SK-N-MC (cell line): ENCODE data around the gene NMB.
"Not testable (repeated sequence)": the region's sequence is repeated elsewhere in the genome, so short reads cannot be mapped to it uniquely, and the experiment has no call there.

Experiments
- DNase-seq: peaks from one replicate; pipeline ENCODE4 v3.0.0-alpha.2; 2011; ENCODE audit warnings: low read depth, low spot score
- H3K27ac ChIP-seq: fragments of 200-600 bp; sonication (generic); 2 replicates; pipeline ENCODE4 v1.5.1; 2016; ENCODE audit warnings: mixed run types
- H3K36me3 ChIP-seq: fragments of 200-600 bp; sonication (generic); 2 replicates; pipeline ENCODE4 v1.6.1; 2017; ENCODE audit warnings: antibody characterized with exemption, low read length, mixed read lengths; ENCODE audit not compliant: insufficient read depth
- H3K4me3 ChIP-seq: fragments of 200-600 bp; sonication (generic); 2 replicates; pipeline ENCODE4 v1.5.1; 2016
- H3K9ac ChIP-seq: fragments of 200-600 bp; sonication (generic); 2 replicates; pipeline ENCODE4 v1.8.0; 2017; ENCODE audit warnings: mixed run types, mixed read lengths; ENCODE audit not compliant: insufficient read length
- H3K9me3 ChIP-seq: fragments of 200-600 bp; sonication (generic); 2 replicates; pipeline ENCODE4 v1.6.1; 2017; ENCODE audit warnings: low read depth, mild to moderate bottlenecking, antibody characterized with exemption, low read length, moderate library complexity, mixed read lengths
- EZH2 ChIP-seq: fragments of 200-600 bp; sonication (generic); IDR thresholded peaks from one replicate; pipeline ENCODE4 v1.6.1; 2017; ENCODE audit warnings: antibody characterized with exemption
- FOXP2 ChIP-seq: optimal IDR thresholded peaks from 2 replicates; pipeline ENCODE3; 2011; ENCODE audit warnings: mild to moderate bottlenecking, moderate library complexity; ENCODE audit not compliant: insufficient read depth; ENCODE audit errors: extremely low read length, control extremely low read depth
- POLR2AphosphoS5 ChIP-seq: IDR thresholded peaks from 2 replicates; pipeline ENCODE4 v1.6.1; 2012; ENCODE audit warnings: mild to moderate bottlenecking, low read depth, low read length, borderline replicate concordance

NMB gene

GRCh38 chr15:84647726-84648125 is 10.3 kb downstream of the NMB start:
- DNase-seq: no peak
- Histone ChIP-seq H3K9ac (no peak overlapping the region), H3K9me3 (no peaks in the 10 kb centered on the region), H3K36me3 (peaks cover 80% of the 10 kb centered on the region), H3K4me3 (no peak overlapping the region), H3K27ac (no peak overlapping the region)
- TF ChIP-seq FOXP2 (no peak), EZH2 (no peak), POLR2AphosphoS5 (no peak)

- Histone ChIP-seq H3K27ac (no peak overlapping the region), H3K9ac (no peak overlapping the region), H3K9me3 (no peaks in the 10 kb centered on the region), H3K4me3 (no peak overlapping the region), H3K36me3 (peaks cover 76% of the 10 kb centered on the region)
- no peak for DNase-seq
- TF ChIP-seq FOXP2: no peak
- TF ChIP-seq EZH2: no peak
- TF ChIP-seq POLR2AphosphoS5: no peak
Measured at GRCh38 chr15:84645997-84646396, 12.0 kb downstream of the NMB start.

GRCh38 chr15:84645496-84645895 is 12.5 kb downstream of the NMB start:
- no peak for DNase-seq
- no peaks in the 10 kb centered on the region for H3K9me3 ChIP-seq
- H3K36me3 ChIP-seq: peaks cover 78% of the 10 kb centered on the region
- TF ChIP-seq EZH2 (no peak), POLR2AphosphoS5 (no peak), FOXP2 (no peak)
- H3K27ac ChIP-seq: no peak overlapping the region
- H3K9ac ChIP-seq: no peak overlapping the region
- H3K4me3 ChIP-seq: no peak overlapping the region

GRCh38 chr15:84643838-84644237 is 14.2 kb downstream of the NMB start:
- Histone ChIP-seq H3K9me3 (no peaks in the 10 kb centered on the region), H3K36me3 (peaks cover 83% of the 10 kb centered on the region), H3K9ac (no peak overlapping the region), H3K27ac (no peak overlapping the region), H3K4me3 (no peak overlapping the region)
- DNase-seq: no peak
- TF ChIP-seq POLR2AphosphoS5 (no peak), EZH2 (no peak), FOXP2 (no peak)

DNA sequence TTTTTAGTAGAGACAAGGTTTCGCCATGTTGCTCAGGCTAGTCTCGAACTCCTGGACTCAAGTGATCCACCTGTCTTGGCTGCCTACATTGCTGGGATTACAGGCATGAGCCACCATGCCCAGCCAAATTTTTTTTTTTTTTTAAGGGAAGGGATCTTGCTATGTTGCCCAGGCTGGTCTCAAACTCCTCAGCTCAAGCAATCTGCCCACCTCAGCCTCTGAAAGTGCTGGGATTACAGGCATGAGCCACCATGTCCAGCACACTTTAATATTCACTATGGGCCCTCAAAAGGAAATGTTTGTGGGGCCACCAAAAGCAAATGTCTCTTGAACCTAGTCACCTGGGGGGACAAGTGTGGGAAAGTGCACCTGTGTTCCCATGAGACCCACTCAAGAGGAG is 15.4 kb downstream of the NMB start:
- H3K9ac ChIP-seq, H3K27ac ChIP-seq, H3K9me3 ChIP-seq, H3K4me3 ChIP-seq, DNase-seq: not testable (repeated sequence)
- peaks cover 82% of the 10 kb centered on the region for H3K36me3 ChIP-seq

DNA sequence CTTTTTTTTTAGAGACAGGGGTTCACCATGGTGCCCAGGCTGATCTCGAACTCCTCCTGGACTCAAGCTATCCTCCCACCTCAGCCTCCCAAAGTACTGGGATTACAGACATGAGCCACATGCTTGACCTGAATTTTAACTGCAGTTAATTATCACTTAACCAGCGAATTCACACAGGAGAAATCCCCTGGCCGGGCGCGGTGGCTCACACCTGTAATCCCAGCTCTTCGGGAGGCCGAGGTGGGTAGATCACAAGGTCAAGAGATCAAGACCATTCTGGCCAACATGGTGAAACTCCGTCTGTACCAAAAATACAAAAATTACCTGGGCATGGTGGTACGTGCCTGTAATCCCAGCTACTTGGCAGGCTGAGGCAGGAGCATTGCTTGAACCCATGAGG is 16.1 kb downstream of the NMB start:
- H3K36me3 ChIP-seq: peaks cover 75% of the 10 kb centered on the region
- not testable (repeated sequence) for H3K4me3 ChIP-seq, H3K9me3 ChIP-seq, H3K27ac ChIP-seq, DNase-seq, H3K9ac ChIP-seq

GRCh38 chr15:84638103-84638502 is 19.9 kb downstream of the NMB start:
- Histone ChIP-seq H3K27ac (peak overlapping the region; percentile 95), H3K36me3 (peaks cover 47% of the 10 kb centered on the region), H3K9ac (peak overlapping the region; percentile 71), H3K9me3 (no peaks in the 10 kb centered on the region), H3K4me3 (no peak overlapping the region)
- TF ChIP-seq FOXP2: no peak
- no peak for DNase-seq

DNA sequence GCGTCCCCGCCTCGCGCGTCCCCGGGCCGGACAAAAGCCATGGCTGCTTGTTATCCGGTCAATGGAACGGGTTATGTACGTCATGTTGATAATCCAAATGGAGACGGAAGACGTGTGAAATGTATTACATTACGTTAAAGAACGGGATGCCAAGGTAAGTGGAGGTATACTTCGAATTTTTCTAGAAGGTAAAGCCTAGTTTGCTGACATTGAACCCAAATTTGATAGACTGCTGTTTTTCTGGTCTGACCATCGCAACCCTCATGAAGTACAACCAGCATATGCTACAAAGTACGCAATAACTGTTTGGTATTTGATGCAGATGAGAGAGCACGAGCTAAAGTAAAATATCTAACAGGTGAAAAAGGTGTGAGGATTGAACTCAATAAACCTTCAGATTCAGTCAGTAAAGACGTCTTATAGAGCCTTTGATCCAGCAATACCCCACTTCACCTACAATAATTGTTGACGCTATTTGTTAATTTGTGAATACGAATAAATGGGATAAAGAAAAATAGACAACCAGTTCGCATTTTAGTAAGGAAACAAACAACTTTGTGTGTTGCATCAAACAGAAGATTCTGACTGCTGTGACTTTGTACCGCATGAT is 23.7 kb downstream of the NMB start:
- peak overlapping the region; percentile 49 for H3K4me3 ChIP-seq
- H3K36me3 ChIP-seq: peaks cover 15% of the 10 kb centered on the region
- DNase-seq: no peak
- H3K27ac ChIP-seq: peak overlapping the region; percentile 11; the same call in 1 of the 2 replicates
- TF ChIP-seq EZH2: no peak
- peak overlapping the region; percentile 33 for H3K9ac ChIP-seq
- H3K9me3 ChIP-seq: no peaks in the 10 kb centered on the region

- Histone ChIP-seq H3K27ac (no peak overlapping the region), H3K9ac (peak overlapping the region; percentile 78), H3K9me3 (no peaks in the 10 kb centered on the region), H3K4me3 (peak overlapping the region; percentile 89), H3K36me3 (peaks cover 9% of the 10 kb centered on the region)
- TF ChIP-seq FOXP2 (no peak), POLR2AphosphoS5 (no peak), EZH2 (no peak)
- DNase-seq: no peak
Measured at GRCh38 chr15:84633311-84634227, 24.4 kb downstream of the NMB start.
